K562 (cell line): ENCODE data around the gene KSR2. TPM values are rescaled to one million over a fixed set of nuclear protein-coding genes. Genes with fewer than 3 reads are reported as not detected.

ENCODE experiments used
- ATAC-seq: fragments of 200-7000 bp; cut with Tn5 transposase; 3 replicates; pipeline ENCODE4 v1.9.1; 2020; ENCODE audit warnings: moderate library complexity
- BruUV-seq: library from RNA; stranded (reverse); fragments of 400-500 nt; replicated peaks from 2 replicates; lab custom pipeline; 2021; lab: Mats Ljungman, UMichigan
- CTCF ChIA-PET: fragments of 300-600 bp; formaldehyde crosslinking; extraction: SDS; loops from one replicate; lab custom pipeline; 2021; ENCODE audit warnings: low intra/inter-chr PET ratio; lab: Yijun Ruan, JAX
- POLR2A ChIA-PET: fragments of 300-600, 350-650 bp; sonication (Branson Sonifier 250); formaldehyde crosslinking; extraction: SDS; loops from one replicate; lab custom pipeline; 2021; ENCODE audit warnings: antibody characterized with exemption, inconsistent platforms; lab: Yijun Ruan, JAX
- DNase-seq, 4 experiments: peaks; one replicate each; pipeline versions ENCODE4 v3.0.0 to v3.0.0-alpha.2; 2011 to 2018; ENCODE audit warnings: low spot score in 3 of 4, mixed read lengths in 3 of 4; ENCODE audit errors: extremely low read depth in 1 of 4
- FAIRE-seq: peaks from 2 replicates; lab custom pipeline; 2011; peaks lifted over from hg19 to GRCh38; lab: Jason Lieb, UNC
- H2AFZ ChIP-seq: 2 replicates; pipeline ENCODE4 v1.6.0; 2011; ENCODE audit warnings: low read depth, low read length, control low read depth, inconsistent platforms
- H3K27ac ChIP-seq: fragments of 200-600 bp; 3 replicates; pipeline ENCODE4 v1.8.0; 2011; ENCODE audit warnings: low read depth, mild to moderate bottlenecking, control low read depth, inconsistent platforms, low read length, moderate library complexity, mixed read lengths; ENCODE audit errors: extremely low read depth
- H3K27me3 ChIP-seq, 2 experiments: fragments of 300-600 bp in 1 of 2; 2 replicates in 1 of 2; 3 replicates in 1 of 2; pipeline versions ENCODE4 v1.6.0 to v1.8.0; 2011; ENCODE audit warnings: inconsistent platforms in 2 of 2, low read length in 2 of 2, mild to moderate bottlenecking in 1 of 2, mixed read lengths in 1 of 2, moderate library complexity in 1 of 2; ENCODE audit not compliant: control insufficient read depth in 2 of 2, insufficient read depth in 2 of 2
- H3K36me3 ChIP-seq: fragments of 300-600 bp; 3 replicates; pipeline ENCODE4 v1.8.0; 2011; ENCODE audit warnings: mild to moderate bottlenecking, low read length, inconsistent platforms; ENCODE audit not compliant: control insufficient read depth, insufficient read depth
- H3K4me1 ChIP-seq, 2 experiments: fragments of 200-600 bp in 1 of 2; replicated peaks in 1 of 2; 2 replicates in 1 of 2; 3 replicates in 1 of 2; pipeline versions ENCODE4 v1.5.1 to v1.8.0; 2011; ENCODE audit warnings: inconsistent platforms in 2 of 2, low read length in 2 of 2, mild to moderate bottlenecking in 1 of 2, mixed read lengths in 1 of 2, moderate library complexity in 1 of 2; ENCODE audit not compliant: control insufficient read depth in 2 of 2, insufficient read depth in 2 of 2
- H3K4me2 ChIP-seq: 2 replicates; pipeline ENCODE4 v1.6.1; 2011; ENCODE audit warnings: low read length, control low read depth, inconsistent platforms, mixed read lengths; ENCODE audit not compliant: insufficient read depth
- H3K4me3 ChIP-seq: fragments of 200-600 bp; sonication (generic), shearing (Covaris generic); 2 replicates; pipeline ENCODE4 v1.5.1; 2016; ENCODE audit warnings: control low read depth, inconsistent platforms
- H3K79me2 ChIP-seq: fragments of 200-600 bp; 3 replicates; pipeline ENCODE4 v1.8.0; 2011; ENCODE audit warnings: low read length, inconsistent platforms; ENCODE audit not compliant: control insufficient read depth, insufficient read depth
- H3K9ac ChIP-seq, 2 experiments: 2 replicates each; pipeline versions ENCODE4 v1.6.0 to v1.6.1; 2011; ENCODE audit warnings: low read depth in 2 of 2, low read length in 2 of 2, control low read depth in 1 of 2, inconsistent platforms in 1 of 2, mild to moderate bottlenecking in 1 of 2, mixed read lengths in 1 of 2; ENCODE audit not compliant: insufficient read depth in 1 of 2
- H3K9me1 ChIP-seq: one replicate; pipeline ENCODE4 v1.6.0; 2011; ENCODE audit warnings: inconsistent platforms, mild to moderate bottlenecking, low read length, moderate library complexity; ENCODE audit not compliant: control insufficient read depth, insufficient read depth
- H3K9me3 ChIP-seq: replicated peaks from 2 replicates; pipeline ENCODE4 v1.5.1; 2011; ENCODE audit warnings: low read depth, low read length, inconsistent platforms; ENCODE audit not compliant: control insufficient read depth, insufficient read depth
- H4K20me1 ChIP-seq: replicated peaks from 2 replicates; pipeline ENCODE4 v1.6.1; 2011; ENCODE audit warnings: low read length, inconsistent platforms, mixed read lengths; ENCODE audit not compliant: control insufficient read depth, insufficient read depth
- BRF1 ChIP-seq: IDR thresholded peaks from 3 replicates; pipeline ENCODE4 v1.6.1; 2011; ENCODE audit warnings: borderline replicate concordance, mild to moderate bottlenecking; ENCODE audit not compliant: insufficient read length; ENCODE audit errors: extremely low read depth
- CBX8 ChIP-seq: fragments of 200-600 bp; sonication (generic); IDR thresholded peaks from 2 replicates; pipeline ENCODE4 v1.6.1; 2012; ENCODE audit warnings: borderline replicate concordance, mixed run types, low read depth, mild to moderate bottlenecking, moderate library complexity, mixed read lengths, low read length, control low read depth, inconsistent platforms; ENCODE audit not compliant: poor library complexity, severe bottlenecking; ENCODE audit errors: extremely low read depth
- HNRNPL ChIP-seq: fragments of 200-400 bp; formaldehyde crosslinking; IDR thresholded peaks from 2 replicates; pipeline ENCODE4 v1.6.1; 2017; ENCODE audit warnings: low read depth, mild to moderate bottlenecking, low read length
- KDM2B ChIP-seq: fragments of 250-450 bp; sonication (Bioruptor Pico); IDR thresholded peaks from 2 replicates; pipeline ENCODE4 v1.8.0; 2021; ENCODE audit warnings: mild to moderate bottlenecking, moderate library complexity
- LEF1 ChIP-seq: fragments of 450-650 bp; IDR thresholded peaks from 2 replicates; pipeline ENCODE4 v1.6.1; 2016; ENCODE audit warnings: mild to moderate bottlenecking
- NCOA2 ChIP-seq, 2 experiments: fragments of 450-650 bp; IDR thresholded peaks; 2 replicates each; pipeline ENCODE4 v1.6.1; 2018; ENCODE audit warnings: mild to moderate bottlenecking in 2 of 2, moderate library complexity in 1 of 2; ENCODE audit not compliant: partially characterized antibody in 2 of 2
- NRF1 ChIP-seq, 2 experiments: fragments of 450-650 bp; IDR thresholded peaks in 1 of 2; conservative IDR thresholded peaks in 1 of 2; 2 replicates each; pipeline ENCODE4 v1.6.1; 2014; ENCODE audit warnings: mild to moderate bottlenecking in 2 of 2
- POLR2AphosphoS5 ChIP-seq: IDR thresholded peaks from 2 replicates; pipeline ENCODE4 v1.6.1; 2011; ENCODE audit warnings: mild to moderate bottlenecking, low read depth, low read length, moderate library complexity; ENCODE audit not compliant: control insufficient read depth, insufficient read depth
- RNF2 ChIP-seq: sonication (generic); IDR thresholded peaks from 2 replicates; pipeline ENCODE4 v1.6.1; 2016
- SMARCA5 ChIP-seq: fragments of 450-650 bp; IDR thresholded peaks from 2 replicates; pipeline ENCODE4 v1.6.1; 2016
- TEAD2 ChIP-seq: fragments of 450-650 bp; IDR thresholded peaks from 2 replicates; pipeline ENCODE4 v1.6.1; 2016; ENCODE audit warnings: missing genetic modification characterization, control low read depth, missing compliant biosample characterization
- ZNF408 ChIP-seq: fragments of 250-450 bp; sonication (Bioruptor Pico); IDR thresholded peaks from 2 replicates; pipeline ENCODE4 v1.4.0; 2020; ENCODE audit warnings: low read depth, mild to moderate bottlenecking, moderate library complexity
- WGBS: fragments of 100-300 bp; shearing (Covaris generic); methylation state at CpG from one replicate; pipeline ENCODE4 v1.1.6; 2016; ENCODE audit warnings: low coverage, mixed read lengths; ENCODE audit not compliant: insufficient coverage; ENCODE audit errors: missing lambda C conversion rate; 5-methylcytosine and 5-hydroxymethylcytosine counted together
- in situ Hi-C: fragments of 300-500 bp; cut with MboI; formaldehyde crosslinking; loops from 4 replicates; pipeline ENCODE4 v1.15.0; 2018; ENCODE audit warnings: inconsistent platforms, mixed read lengths
- intact Hi-C: fragments of 100-400 bp; cut with micrococcal nuclease; formaldehyde crosslinking; loops from 2 replicates; pipeline ENCODE4 v1.14.2; 2022
- polyA plus RNA-seq, 8 experiments: library from polyadenylated mRNA; depleted of rRNA in 4 of 8; stranded (reverse) in 5 of 8; unstranded in 3 of 8; fragments of >200 nt; fragmentation: Nextera tagmentation in 2 of 8; fragmentation: Illumina TruSeq in 1 of 8; extraction: Ambion mirVana in 2 of 8; extraction: Trizol in 1 of 8; gene quantifications; 2 replicates each; pipeline versions ENCODE4 v1.2.1 to v1.2.3, GENCODE V29; 2011 to 2014; ENCODE audit warnings: inconsistent platforms in 1 of 8, missing spikeins in 1 of 8
- total RNA-seq, 7 experiments: library from RNA; depleted of rRNA in 6 of 7; stranded (reverse); fragments of >200 nt in 6 of 7; fragmentation: Illumina TruSeq in 2 of 7; extraction: Trizol in 2 of 7; gene quantifications; 2 replicates each; pipeline versions ENCODE4 v1.2.1 to v1.2.3, GENCODE V29; 2011 to 2021; ENCODE audit warnings: low replicate concordance in 1 of 7
- TF ChIP-seq, protein P1 (sequence below): sonication (generic); formaldehyde crosslinking; IDR thresholded peaks from 2 replicates; pipeline ENCODE4 v1.8.0; 2022; ENCODE audit warnings: missing genetic modification reagents, mild to moderate bottlenecking, moderate library complexity, borderline replicate concordance
- TF ChIP-seq, protein P2 (sequence below): fragments of 450-650 bp; formaldehyde crosslinking; IDR thresholded peaks from 2 replicates; pipeline ENCODE4 v1.4.0; 2020; ENCODE audit warnings: mild to moderate bottlenecking, moderate library complexity
- TF ChIP-seq, protein P3 (sequence below): fragments of 450-650 bp; IDR thresholded peaks from 2 replicates; pipeline ENCODE4 v1.6.1; 2016; ENCODE audit warnings: missing biosample characterization, missing genetic modification characterization
- TF ChIP-seq, protein P4 (sequence below), 2 experiments: fragments of 450-650 bp in 1 of 2; sonication (generic) in 1 of 2; formaldehyde crosslinking in 1 of 2; IDR thresholded peaks in 1 of 2; conservative IDR thresholded peaks in 1 of 2; 2 replicates each; pipeline versions ENCODE4 v1.6.1 to v1.8.1; 2016 to 2023; ENCODE audit warnings: mild to moderate bottlenecking in 2 of 2, moderate library complexity in 2 of 2, inconsistent platforms in 1 of 2, missing genetic modification reagents in 1 of 2

The KSR2 gene
- total and polyA plus RNA-seq, 9 of the 15 experiments (the other 6 are each of a cell fraction or from before 2014, with no cell fraction given), result not detected

DNA sequence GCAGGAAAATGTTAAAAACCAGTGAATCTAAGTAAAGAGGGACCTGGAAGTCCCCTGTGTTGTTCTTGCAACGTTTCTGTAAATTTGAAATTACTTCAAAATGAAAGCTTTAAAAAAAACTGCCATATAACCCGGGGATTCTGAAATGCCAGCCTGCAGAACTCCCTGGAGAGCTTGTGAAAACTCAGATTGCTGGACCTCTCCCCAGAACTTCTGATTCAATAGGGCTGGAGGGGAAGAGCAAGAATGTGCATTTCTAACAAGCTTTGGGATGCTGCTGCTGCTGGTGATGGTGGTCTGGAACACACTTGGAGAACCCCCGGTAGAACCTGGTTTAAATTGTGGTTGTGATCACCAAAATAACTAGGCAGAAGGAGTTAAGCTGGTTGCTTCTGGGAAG lies 307.3 kb downstream of the KSR2 start:
- peaks cover 0 to 11% of the 10 kb centered on the region in 2 experiments; a peak in 2 of 5 replicates for H3K27me3 ChIP-seq
- POLR2A ChIA-PET, result no interaction called here
- WGBS, result 0% methylated on average over 3 of the region's 3 CpGs
- TF ChIP-seq RNF2 (no peak), NCOA2 (IDR thresholded peaks at IDR 0.05; ENCODE audit: partially characterized antibody in 2 of 2) (no peak), CBX8 (no peak), KDM2B (CRISPR knock-in tag) (no peak), LEF1 (no peak), NRF1 (conservative IDR thresholded peaks at IDR 0.05 in 1 of 2, IDR thresholded peaks at IDR 0.05 in 1 of 2) (no peak), TEAD2 (tag) (no peak), ZNF408 (CRISPR knock-in tag) (no peak), HNRNPL (no peak), POLR2AphosphoS5 (no peak), SMARCA5 (no peak), BRF1 (no peak)
- TF ChIP-seq, protein P1, sequence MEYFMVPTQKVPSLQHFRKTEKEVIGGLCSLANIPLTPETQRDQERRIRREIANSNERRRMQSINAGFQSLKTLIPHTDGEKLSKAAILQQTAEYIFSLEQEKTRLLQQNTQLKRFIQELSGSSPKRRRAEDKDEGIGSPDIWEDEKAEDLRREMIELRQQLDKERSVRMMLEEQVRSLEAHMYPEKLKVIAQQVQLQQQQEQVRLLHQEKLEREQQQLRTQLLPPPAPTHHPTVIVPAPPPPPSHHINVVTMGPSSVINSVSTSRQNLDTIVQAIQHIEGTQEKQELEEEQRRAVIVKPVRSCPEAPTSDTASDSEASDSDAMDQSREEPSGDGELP (CRISPR knock-in tag), result no peak
- TF ChIP-seq, protein P2, sequence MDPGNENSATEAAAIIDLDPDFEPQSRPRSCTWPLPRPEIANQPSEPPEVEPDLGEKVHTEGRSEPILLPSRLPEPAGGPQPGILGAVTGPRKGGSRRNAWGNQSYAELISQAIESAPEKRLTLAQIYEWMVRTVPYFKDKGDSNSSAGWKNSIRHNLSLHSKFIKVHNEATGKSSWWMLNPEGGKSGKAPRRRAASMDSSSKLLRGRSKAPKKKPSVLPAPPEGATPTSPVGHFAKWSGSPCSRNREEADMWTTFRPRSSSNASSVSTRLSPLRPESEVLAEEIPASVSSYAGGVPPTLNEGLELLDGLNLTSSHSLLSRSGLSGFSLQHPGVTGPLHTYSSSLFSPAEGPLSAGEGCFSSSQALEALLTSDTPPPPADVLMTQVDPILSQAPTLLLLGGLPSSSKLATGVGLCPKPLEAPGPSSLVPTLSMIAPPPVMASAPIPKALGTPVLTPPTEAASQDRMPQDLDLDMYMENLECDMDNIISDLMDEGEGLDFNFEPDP (CRISPR knock-in tag), result no peak
- TF ChIP-seq, protein P3, sequence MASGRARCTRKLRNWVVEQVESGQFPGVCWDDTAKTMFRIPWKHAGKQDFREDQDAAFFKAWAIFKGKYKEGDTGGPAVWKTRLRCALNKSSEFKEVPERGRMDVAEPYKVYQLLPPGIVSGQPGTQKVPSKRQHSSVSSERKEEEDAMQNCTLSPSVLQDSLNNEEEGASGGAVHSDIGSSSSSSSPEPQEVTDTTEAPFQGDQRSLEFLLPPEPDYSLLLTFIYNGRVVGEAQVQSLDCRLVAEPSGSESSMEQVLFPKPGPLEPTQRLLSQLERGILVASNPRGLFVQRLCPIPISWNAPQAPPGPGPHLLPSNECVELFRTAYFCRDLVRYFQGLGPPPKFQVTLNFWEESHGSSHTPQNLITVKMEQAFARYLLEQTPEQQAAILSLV (tag), result no peak
- TF ChIP-seq, protein P4, sequence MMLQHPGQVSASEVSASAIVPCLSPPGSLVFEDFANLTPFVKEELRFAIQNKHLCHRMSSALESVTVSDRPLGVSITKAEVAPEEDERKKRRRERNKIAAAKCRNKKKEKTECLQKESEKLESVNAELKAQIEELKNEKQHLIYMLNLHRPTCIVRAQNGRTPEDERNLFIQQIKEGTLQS (IDR thresholded peaks at IDR 0.05), result no peak
- TF ChIP-seq, protein P4 (CRISPR knock-in tag; conservative IDR thresholded peaks at IDR 0.05), result no peak

More for the DNA sequence above, 307.3 kb downstream of the KSR2 start:
- DNase-seq, result no peak
- Histone ChIP-seq H3K36me3 (no peaks in the 10 kb centered on the region), H3K27ac (no peak overlapping the region), H2AFZ (no peak overlapping the region), H3K4me1 (no peaks in the 10 kb centered on the region), H3K4me2 (no peak overlapping the region), H3K9me1 (no peaks in the 10 kb centered on the region), H3K9ac (no peak overlapping the region), H3K79me2 (no peaks in the 10 kb centered on the region), H4K20me1 (0 out of 2 replicates have a peak, but pooled peaks cover 4% of the 10 kb centered on the region), H3K4me3 (no peak overlapping the region), H3K9me3 (no peaks in the 10 kb centered on the region)
- BruUV-seq, result no TSS peak
- no peak for ATAC-seq
- in situ Hi-C loops, result no loop called here
- CTCF ChIA-PET, result no interaction called here
- no peak for FAIRE-seq
- intact Hi-C loops, result no loop called here
